GM12878 (cell line): Measurements from ENCODE around the gene CADPS. TPM values are rescaled to one million over a fixed set of nuclear protein-coding genes. Genes with fewer than 3 reads are reported as not detected.

Experiments used
- ATAC-seq: fragments of 200-7000 bp; cut with Tn5 transposase; 3 replicates; pipeline ENCODE4 v1.9.1; 2020; ENCODE audit warnings: mild to moderate bottlenecking, moderate library complexity
- BruUV-seq: library from RNA; stranded (reverse); fragments of 400-500 nt; replicated peaks from 2 replicates; lab custom pipeline; 2021; lab: Mats Ljungman, UMichigan
- CTCF ChIA-PET: fragments of 300-600 bp; sonication (Branson Sonifier 250); formaldehyde crosslinking; extraction: SDS; loops from one replicate; lab custom pipeline; 2021; ENCODE audit warnings: inconsistent platforms; lab: Yijun Ruan, JAX
- POLR2A ChIA-PET: fragments of 350-600 bp; formaldehyde crosslinking; extraction: SDS; loops from one replicate; lab custom pipeline; 2021; ENCODE audit warnings: inconsistent platforms; lab: Charles Lee
- RAD21 ChIA-PET: fragments of 300-600 bp; sonication (Branson Sonifier 250); formaldehyde crosslinking; loops from one replicate; lab custom pipeline; 2023; ENCODE audit warnings: antibody characterized with exemption; ENCODE audit not compliant: unreplicated experiment; lab: Charles Lee
- SMC1A ChIA-PET: fragments of 300-600 bp; sonication (Branson Sonifier 250); formaldehyde crosslinking; loops from one replicate; lab custom pipeline; 2023; ENCODE audit not compliant: unreplicated experiment, uncharacterized antibody; lab: Charles Lee
- DNase-seq: peaks from one replicate; pipeline ENCODE4 v3.0.0-alpha.2; 2011; ENCODE audit warnings: low read depth, low spot score
- FAIRE-seq: peaks from 3 replicates; lab custom pipeline; 2011; peaks lifted over from hg19 to GRCh38; lab: Jason Lieb, UNC
- H2AFZ ChIP-seq: 2 replicates; pipeline ENCODE4 v1.6.0; 2011; ENCODE audit warnings: low read depth, low read length, control low read depth; ENCODE audit not compliant: control insufficient read depth
- H3K27ac ChIP-seq: 2 replicates; pipeline ENCODE4 v1.5.1; 2011; ENCODE audit warnings: control low read depth; ENCODE audit not compliant: control insufficient read depth, insufficient read depth
- H3K27me3 ChIP-seq, 2 experiments: replicated peaks in 1 of 2; 2 replicates each; pipeline versions ENCODE4 v1.6.0 to v1.6.1; 2011; ENCODE audit warnings: low read length in 1 of 2; ENCODE audit not compliant: control insufficient read depth in 2 of 2, insufficient read depth in 2 of 2
- H3K36me3 ChIP-seq, 2 experiments: 2 replicates each; pipeline ENCODE4 v1.5.1; 2011; ENCODE audit warnings: low read length in 1 of 2; ENCODE audit not compliant: control insufficient read depth in 2 of 2, insufficient read depth in 2 of 2
- H3K4me1 ChIP-seq: 2 replicates; pipeline ENCODE4 v1.6.1; 2011; ENCODE audit warnings: mild to moderate bottlenecking, low read length, moderate library complexity, mixed read lengths; ENCODE audit not compliant: control insufficient read depth, insufficient read depth
- H3K4me2 ChIP-seq: 2 replicates; pipeline ENCODE4 v1.6.0; 2011; ENCODE audit warnings: control low read depth; ENCODE audit not compliant: control insufficient read depth, insufficient read depth
- H3K4me3 ChIP-seq: fragments of 200-600 bp; sonication (generic); 2 replicates; pipeline ENCODE4 v1.5.1; 2016
- H3K79me2 ChIP-seq: 2 replicates; pipeline ENCODE4 v1.6.0; 2011; ENCODE audit warnings: low read length; ENCODE audit not compliant: control insufficient read depth, insufficient read depth
- H3K9ac ChIP-seq: 2 replicates; pipeline ENCODE4 v1.8.0; 2011; ENCODE audit warnings: low read length, control low read depth, mixed read lengths; ENCODE audit not compliant: control insufficient read depth, insufficient read depth
- H3K9me3 ChIP-seq: replicated peaks from 3 replicates; pipeline ENCODE4 v1.5.1; 2011; ENCODE audit warnings: mild to moderate bottlenecking, low read length; ENCODE audit not compliant: control insufficient read depth, insufficient read depth
- H4K20me1 ChIP-seq: 2 replicates; pipeline ENCODE4 v1.6.0; 2011; ENCODE audit not compliant: control insufficient read depth, insufficient read depth
- ATF2 ChIP-seq: IDR thresholded peaks from 2 replicates; pipeline ENCODE4 v1.6.1; 2012; ENCODE audit warnings: low read length, inconsistent platforms
- BCLAF1 ChIP-seq: fragments of 450-650 bp; IDR thresholded peaks from 2 replicates; pipeline ENCODE4 v1.6.1; 2017; ENCODE audit warnings: antibody characterized with exemption, mild to moderate bottlenecking, moderate library complexity
- EZH2 ChIP-seq: IDR thresholded peaks from 2 replicates; pipeline ENCODE4 v1.6.1; 2012; ENCODE audit warnings: low read depth, mild to moderate bottlenecking, control low read depth, inconsistent platforms, low read length, borderline replicate concordance; ENCODE audit not compliant: control insufficient read depth
- IRF5 ChIP-seq: fragments of 450-650 bp; IDR thresholded peaks from 2 replicates; pipeline ENCODE4 v1.6.1; 2017; ENCODE audit warnings: borderline replicate concordance
- RFX5 ChIP-seq: IDR thresholded peaks from 2 replicates; pipeline ENCODE4 v1.6.1; 2011; ENCODE audit warnings: low read depth, low read length, improper control_type of control experiment
- YBX1 ChIP-seq: fragments of 450-650 bp; IDR thresholded peaks from 2 replicates; pipeline ENCODE4 v1.6.1; 2016; ENCODE audit warnings: antibody characterized with exemption
- ZBTB11 ChIP-seq: fragments of 450-650 bp; formaldehyde crosslinking; IDR thresholded peaks from 2 replicates; pipeline ENCODE4 v1.5.0; 2022; ENCODE audit warnings: mild to moderate bottlenecking, missing genetic modification characterization
- ZNF687 ChIP-seq: fragments of 450-650 bp; IDR thresholded peaks from 2 replicates; pipeline ENCODE4 v1.6.1; 2017; ENCODE audit warnings: mild to moderate bottlenecking, moderate library complexity
- WGBS: methylation state at CpG from one replicate; pipeline ENCODE4 v1.1.6; 2016; ENCODE audit warnings: low lambda C conversion rate; ENCODE audit not compliant: insufficient replicate concordance, insufficient coverage; ENCODE audit errors: missing lambda C conversion rate; 5-methylcytosine and 5-hydroxymethylcytosine counted together
- in situ Hi-C: fragments of 300-500 bp; cut with MboI; formaldehyde crosslinking; loops from 9 replicates; pipeline ENCODE4 v1.14.3; 2018; ENCODE audit warnings: mixed read lengths
- intact Hi-C: fragments of 100-400 bp; cut with micrococcal nuclease; formaldehyde crosslinking; loops from one replicate; pipeline ENCODE4 v1.14.2; 2022; ENCODE audit not compliant: unreplicated experiment
- polyA plus RNA-seq, 11 experiments: library from polyadenylated mRNA; depleted of rRNA in 4 of 11; unstranded in 6 of 11; stranded (reverse) in 5 of 11; fragments of >200 nt; fragmentation: Nextera tagmentation in 4 of 11; fragmentation: Illumina TruSeq in 1 of 11; extraction: Ambion mirVana in 4 of 11; extraction: Trizol in 1 of 11; gene quantifications; 1 replicate in 1 of 11; 2 replicates in 10 of 11; pipeline versions ENCODE4 v1.2.1 to v1.2.3, GENCODE V29; 2011 to 2016; ENCODE audit warnings: inconsistent platforms in 2 of 11, missing spikeins in 2 of 11, low read depth in 1 of 11
- total RNA-seq, 4 experiments: library from RNA; depleted of rRNA in 3 of 4; stranded (reverse); fragments of >200 nt in 3 of 4; fragmentation: Illumina TruSeq in 1 of 4; extraction: Trizol in 1 of 4; gene quantifications; 2 replicates each; pipeline versions ENCODE4 v1.2.1 to v1.2.3, GENCODE V29; 2013 to 2021

Gene CADPS
- total and polyA plus RNA-seq, 10 of the 15 experiments (the other 5 are each of a cell fraction or from before 2014, with no cell fraction given): 0.20 TPM; not detected in 9

- ATAC-seq (no peak), FAIRE-seq (no peak), DNase-seq (no peak)
- Histone ChIP-seq H3K27me3 (no peaks in the 10 kb centered on the region), H3K36me3 (no peaks in the 10 kb centered on the region), H2AFZ (no peak overlapping the region), H3K79me2 (no peaks in the 10 kb centered on the region), H3K4me3 (no peak overlapping the region), H3K9me3 (no peaks in the 10 kb centered on the region), H4K20me1 (no peaks in the 10 kb centered on the region), H3K27ac (no peak overlapping the region), H3K4me2 (no peak overlapping the region), H3K4me1 (no peaks in the 10 kb centered on the region), H3K9ac (no peak overlapping the region)
- ChIA-PET SMC1A (no interaction called here), RAD21 (no interaction called here), CTCF (no interaction called here), POLR2A (no interaction called here)
- WGBS: 39% methylated on average over 1 of the region's 1 CpG
- BruUV-seq: no TSS peak
- intact Hi-C loops (loop anchor here (10.0 kb wide), 1 partner anchor 145 kb away; no protein-coding TSS in a partner anchor), in situ Hi-C loops (no loop called here)
- TF ChIP-seq IRF5 (no peak), EZH2 (no peak), YBX1 (no peak), ZNF687 (no peak), ATF2 (no peak), BCLAF1 (no peak), ZBTB11 (CRISPR knock-in tag) (no peak), RFX5 (no peak)
These were observed 65.8 kb downstream of the CADPS start for GRCh38 chr3:62809369-62809768.
